IMR-90 (cell line): ENCODE measurements around the gene TSGA10IP. TPM values are rescaled to one million over a fixed set of nuclear protein-coding genes. Genes with fewer than 3 reads are reported as not detected.

Experiments used
- ATAC-seq: fragments of 200-7000 bp; cut with Tn5 transposase; 2 replicates; pipeline ENCODE4 v1.9.1; 2020; ENCODE audit warnings: low read depth, mild to moderate bottlenecking, moderate library complexity
- BruUV-seq: library from RNA; stranded (reverse); fragments of 400-500 nt; replicated peaks from 2 replicates; lab custom pipeline; 2021; lab: Mats Ljungman, UMichigan
- CTCF ChIA-PET: fragments of 300-600 bp; formaldehyde crosslinking; extraction: SDS; loops from one replicate; lab custom pipeline; 2021; ENCODE audit warnings: antibody characterized with exemption; lab: Yijun Ruan, JAX
- POLR2A ChIA-PET: fragments of 300-600 bp; sonication (Branson Sonifier 250); formaldehyde crosslinking; loops from one replicate; lab custom pipeline; 2022; ENCODE audit warnings: antibody characterized with exemption; ENCODE audit not compliant: unreplicated experiment; lab: Charles Lee
- DNase-seq: peaks from one replicate; pipeline ENCODE4 v3.0.0; 2013
- H2AFZ ChIP-seq: replicated peaks from 2 replicates; pipeline ENCODE3; 2013; ENCODE audit warnings: low read length, mild to moderate bottlenecking; ENCODE audit not compliant: poor library complexity
- H2AK5ac ChIP-seq: 2 replicates; pipeline ENCODE4 v1.6.1; 2013; ENCODE audit warnings: low read depth, low read length, inconsistent platforms
- H2AK9ac ChIP-seq: replicated peaks from 2 replicates; pipeline ENCODE3; 2013; ENCODE audit warnings: mild to moderate bottlenecking, low read depth, low read length, moderate library complexity; ENCODE audit not compliant: poor library complexity
- H2BK120ac ChIP-seq: 2 replicates; pipeline ENCODE4 v1.6.1; 2013; ENCODE audit warnings: low read depth, low read length, inconsistent platforms
- H2BK15ac ChIP-seq: 3 replicates; pipeline ENCODE4 v1.6.1; 2013; ENCODE audit warnings: low read depth, low read length, inconsistent platforms
- H2BK20ac ChIP-seq: 2 replicates; pipeline ENCODE4 v1.6.1; 2013; ENCODE audit warnings: low read depth, mild to moderate bottlenecking, inconsistent platforms, low read length, moderate library complexity
- H2BK5ac ChIP-seq: 2 replicates; pipeline ENCODE4 v1.6.1; 2013; ENCODE audit warnings: mild to moderate bottlenecking, low read depth, low read length, inconsistent platforms; ENCODE audit not compliant: poor library complexity, severe bottlenecking
- H3K14ac ChIP-seq: replicated peaks from 2 replicates; pipeline ENCODE4 v1.6.1; 2013; ENCODE audit warnings: low read depth, low read length, inconsistent platforms
- H3K18ac ChIP-seq: 2 replicates; pipeline ENCODE4 v1.6.1; 2013; ENCODE audit warnings: low read depth, low read length, control low read depth
- H3K23ac ChIP-seq: 2 replicates; pipeline ENCODE4 v1.6.1; 2013; ENCODE audit warnings: low read depth, low read length, inconsistent platforms
- H3K27ac ChIP-seq: 2 replicates; pipeline ENCODE4 v1.5.1; 2013; ENCODE audit warnings: mild to moderate bottlenecking, control low read depth, low read length; ENCODE audit not compliant: insufficient read depth
- H3K27me3 ChIP-seq: 2 replicates; pipeline ENCODE4 v1.6.1; 2013; ENCODE audit warnings: low read length; ENCODE audit not compliant: control insufficient read depth, insufficient read depth
- H3K36me3 ChIP-seq: 2 replicates; pipeline ENCODE4 v1.6.1; 2013; ENCODE audit warnings: low read length, mixed read lengths; ENCODE audit not compliant: control insufficient read depth, insufficient read depth
- H3K4ac ChIP-seq: 2 replicates; pipeline ENCODE4 v1.6.1; 2013; ENCODE audit warnings: low read depth, low read length, inconsistent platforms
- H3K4me1 ChIP-seq: 2 replicates; pipeline ENCODE4 v1.6.1; 2013; ENCODE audit warnings: low read length, mixed read lengths; ENCODE audit not compliant: control insufficient read depth, insufficient read depth
- H3K4me2 ChIP-seq: 2 replicates; pipeline ENCODE4 v1.6.1; 2013; ENCODE audit warnings: low read depth, mild to moderate bottlenecking, control low read depth, low read length, moderate library complexity
- H3K4me3 ChIP-seq: 2 replicates; pipeline ENCODE4 v1.5.1; 2013; ENCODE audit warnings: low read depth, mild to moderate bottlenecking, control low read depth, low read length, moderate library complexity; ENCODE audit not compliant: insufficient read depth
- H3K56ac ChIP-seq: 2 replicates; pipeline ENCODE4 v1.6.1; 2013; ENCODE audit warnings: low read length, inconsistent platforms; ENCODE audit not compliant: insufficient read depth; ENCODE audit errors: extremely low read depth
- H3K79me1 ChIP-seq, 2 experiments: 2 replicates each; pipeline ENCODE4 v1.6.1; 2013; ENCODE audit warnings: low read length in 2 of 2, inconsistent platforms in 1 of 2, low read depth in 1 of 2
- H3K9ac ChIP-seq: 2 replicates; pipeline ENCODE4 v1.6.1; 2013; ENCODE audit warnings: low read depth, low read length, control low read depth
- H3K9me1 ChIP-seq: 2 replicates; pipeline ENCODE4 v1.6.1; 2013; ENCODE audit warnings: low read length, inconsistent platforms; ENCODE audit not compliant: insufficient read depth
- H3K9me3 ChIP-seq: 2 replicates; pipeline ENCODE4 v1.6.1; 2013; ENCODE audit warnings: low read length; ENCODE audit not compliant: control insufficient read depth, insufficient read depth
- H4K20me1 ChIP-seq: 2 replicates; pipeline ENCODE4 v1.6.1; 2013; ENCODE audit warnings: low read length, inconsistent platforms; ENCODE audit not compliant: insufficient read depth
- H4K5ac ChIP-seq: 2 replicates; pipeline ENCODE4 v1.6.1; 2013; ENCODE audit warnings: mild to moderate bottlenecking, low read depth, low read length, control low read depth
- H4K8ac ChIP-seq, 2 experiments: 2 replicates each; pipeline ENCODE4 v1.6.1; 2013; ENCODE audit warnings: low read depth in 2 of 2, low read length in 2 of 2, control low read depth in 1 of 2, inconsistent platforms in 1 of 2
- H4K91ac ChIP-seq: 2 replicates; pipeline ENCODE4 v1.6.1; 2013; ENCODE audit warnings: low read depth, low read length, inconsistent platforms; ENCODE audit not compliant: insufficient read depth
- CEBPB ChIP-seq: IDR thresholded peaks from 2 replicates; pipeline ENCODE4 v1.6.1; 2012; ENCODE audit warnings: low read depth, low read length, improper control_type of control experiment
- NFE2L2 ChIP-seq: fragments of 150-350 bp; IDR thresholded peaks from 2 replicates; pipeline ENCODE4 v1.6.1; 2016; ENCODE audit warnings: low read depth, mild to moderate bottlenecking, low read length
- WGBS, 2 experiments: methylation state at CpG; one replicate each; pipeline versions ENCODE4 v1.1.5 to v1.1.7; 2013; ENCODE audit warnings: missing lambda C conversion rate in 2 of 2; ENCODE audit not compliant: insufficient read length in 1 of 2; ENCODE audit errors: extremely low coverage in 2 of 2; 5-methylcytosine and 5-hydroxymethylcytosine counted together
- dilution Hi-C: fragments of 300-500 bp; cut with HindIII; formaldehyde crosslinking; loops from one replicate; pipeline ENCODE4 v1.14.3; 2018; ENCODE audit warnings: low sequenced_read_pairs; ENCODE audit not compliant: unreplicated experiment
- in situ Hi-C: fragments of 300-500 bp; cut with MboI; formaldehyde crosslinking; loops from 3 replicates; pipeline ENCODE4 v1.14.3; 2019; ENCODE audit warnings: low sequenced_read_pairs, inconsistent platforms, mixed read lengths
- intact Hi-C: fragments of 100-400 bp; cut with micrococcal nuclease; formaldehyde crosslinking; loops from 2 replicates; pipeline ENCODE4 v1.10.0; 2022
- polyA plus RNA-seq, 3 experiments: library from polyadenylated mRNA; depleted of rRNA; stranded (reverse); fragments of >200 nt; gene quantifications; 2 replicates each; pipeline ENCODE4 v1.2.3, GENCODE V29; 2012; ENCODE audit warnings: low replicate concordance in 1 of 3
- total RNA-seq: library from RNA; depleted of rRNA; stranded (reverse); fragments of >200 nt; gene quantifications from 2 replicates; pipeline ENCODE4 v1.2.3, GENCODE V29; 2012

TSGA10IP gene
- total and polyA plus RNA-seq, 2 of the 4 experiments (the other 2 are of a cell fraction): 0.21 TPM; not detected in 1

DNA sequence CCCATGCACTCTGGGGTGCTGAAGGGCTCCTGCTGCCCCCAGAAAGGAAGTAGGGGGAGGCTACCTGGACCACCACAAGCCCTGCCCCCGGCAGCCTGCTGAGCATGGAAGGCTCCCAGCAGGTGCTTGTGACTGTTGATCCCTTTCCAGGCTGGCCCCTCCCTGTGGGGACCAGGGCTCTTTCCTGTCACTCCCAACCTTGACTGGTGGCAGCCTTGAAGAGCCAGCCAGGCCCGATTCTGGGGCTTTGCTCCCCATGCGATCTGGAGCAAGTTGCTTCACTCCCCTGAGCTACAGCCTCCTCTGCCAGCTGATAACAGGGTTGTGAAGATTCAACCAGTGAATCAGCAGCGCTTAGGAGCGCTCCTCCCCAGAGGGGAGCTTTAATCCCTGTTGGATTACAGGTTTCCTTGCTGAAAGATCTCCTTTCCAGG is 61.9 kb downstream of the TSGA10IP start:
- Histone ChIP-seq H4K91ac (no peak overlapping the region), H2AK9ac (no peak overlapping the region), H3K9ac (no peak overlapping the region), H3K23ac (no peak overlapping the region), H4K8ac (no peak overlapping the region), H3K56ac (no peak overlapping the region), H3K9me1 (no peaks in the 10 kb centered on the region), H3K79me1 (peaks cover 14 to 17% of the 10 kb centered on the region in 2 experiments), H3K4me3 (no peak overlapping the region), H2BK15ac (no peak overlapping the region), H4K5ac (no peak overlapping the region), H3K14ac (no peak overlapping the region), H2AFZ (no peak overlapping the region), H2BK5ac (no peak overlapping the region), H3K4me2 (no peak overlapping the region), H2BK120ac (no peak overlapping the region), H3K27me3 (peaks cover 13% of the 10 kb centered on the region), H3K36me3 (peaks cover 7% of the 10 kb centered on the region; the same call in 1 of the 2 replicates), H3K4ac (no peak overlapping the region), H3K9me3 (no peaks in the 10 kb centered on the region), H2AK5ac (no peak overlapping the region), H3K27ac (no peak overlapping the region), H4K20me1 (no peaks in the 10 kb centered on the region), H2BK20ac (no peak overlapping the region), H3K18ac (no peak overlapping the region), H3K4me1 (no peaks in the 10 kb centered on the region; the same call in none of the 2 replicates)
- intact Hi-C loops: no loop called here
- DNase-seq (no peak), ATAC-seq (no peak)
- WGBS, 2 experiments: 33% methylated on average over 1 of the region's 5 CpGs; no CpG with 5 or more reads in 1 of the 2 experiments
- POLR2A ChIA-PET: no interaction called here
- in situ Hi-C loops: no loop called here
- dilution Hi-C loops: no loop called here
- CTCF ChIA-PET: no interaction called here
- no peak for TF ChIP-seq NFE2L2
- TF ChIP-seq CEBPB: 0 out of 2 replicates have a peak, but pooled peaks have one; percentile 20
- no TSS peak for BruUV-seq
